G401.6 (cell line): ENCODE data around the gene MAMLD1.

Source experiments
- FAIRE-seq: peaks from 2 replicates; lab custom pipeline; 2012; peaks lifted over from hg19 to GRCh38; lab: Jason Lieb, UNC

The MAMLD1 gene

DNA sequence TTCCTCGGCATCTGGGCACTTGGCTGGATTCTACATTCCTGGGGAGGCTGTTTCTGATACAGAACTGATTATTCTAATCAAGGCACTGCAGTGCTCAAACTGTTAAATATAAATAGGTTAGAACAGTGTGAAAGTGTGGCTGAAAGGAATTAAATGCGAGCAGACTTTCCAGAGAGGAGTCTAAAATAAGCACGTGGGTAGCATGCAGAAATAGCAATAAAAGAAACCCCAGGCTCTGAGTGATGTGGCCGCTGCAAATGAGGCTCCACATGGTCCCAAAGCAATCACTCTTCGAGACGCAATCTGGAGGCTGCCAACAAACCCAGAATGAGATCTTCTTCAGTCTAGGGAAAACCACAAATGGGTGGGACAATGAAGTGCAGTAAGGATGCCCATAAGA lies 174.7 kb downstream of the MAMLD1 start:
- no peak for FAIRE-seq

GRCh38 chrX:150540965-150541364 lies 177.8 kb downstream of the MAMLD1 start:
- no peak for FAIRE-seq

- no peak for FAIRE-seq
These were observed 179.7 kb downstream of the MAMLD1 start for GRCh38 chrX:150542846-150543229.

DNA sequence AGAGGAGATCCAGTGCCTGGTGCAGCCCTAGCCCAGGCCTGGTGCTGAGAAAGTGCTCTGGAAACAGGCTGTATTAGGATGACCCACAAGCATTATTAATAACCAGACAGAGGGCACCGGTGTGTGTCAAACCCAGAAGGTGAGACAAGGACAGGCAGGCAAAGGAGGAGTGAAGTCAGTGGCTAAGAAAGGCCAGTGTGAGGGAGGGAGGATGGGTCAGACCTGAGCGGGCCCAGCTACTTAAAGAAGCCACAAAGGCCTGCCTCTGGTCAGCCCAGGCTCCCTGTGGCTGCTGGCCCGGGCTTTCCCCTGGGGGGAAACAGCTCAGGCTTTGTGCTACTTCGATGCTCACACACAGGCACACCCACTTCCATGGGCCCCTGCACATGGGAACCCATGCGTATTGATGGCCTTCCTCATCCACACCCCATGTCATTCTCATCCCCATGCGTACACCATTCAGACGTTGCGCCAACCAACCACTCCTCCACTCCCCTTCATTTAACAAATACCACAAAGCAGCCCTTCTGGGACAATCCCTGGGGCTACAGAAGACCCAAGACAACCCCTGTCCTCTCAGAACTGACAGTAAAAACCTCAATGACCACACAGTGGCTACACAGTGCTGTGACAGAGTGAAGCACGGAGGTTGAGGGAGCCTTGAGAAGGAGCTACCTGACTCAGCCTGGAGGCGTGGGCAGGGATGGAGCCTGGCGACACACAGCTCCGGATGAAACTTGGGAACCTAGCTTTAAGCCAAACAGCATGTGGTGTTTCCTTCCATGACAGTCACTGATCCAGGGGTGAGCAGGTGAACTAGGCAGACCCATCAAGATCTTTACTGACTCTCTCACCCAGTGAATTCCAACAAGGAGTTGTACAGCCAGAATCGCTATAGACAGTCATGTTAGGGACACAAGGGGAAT lies 180.4 kb downstream of the MAMLD1 start:
- FAIRE-seq: no peak

DNA sequence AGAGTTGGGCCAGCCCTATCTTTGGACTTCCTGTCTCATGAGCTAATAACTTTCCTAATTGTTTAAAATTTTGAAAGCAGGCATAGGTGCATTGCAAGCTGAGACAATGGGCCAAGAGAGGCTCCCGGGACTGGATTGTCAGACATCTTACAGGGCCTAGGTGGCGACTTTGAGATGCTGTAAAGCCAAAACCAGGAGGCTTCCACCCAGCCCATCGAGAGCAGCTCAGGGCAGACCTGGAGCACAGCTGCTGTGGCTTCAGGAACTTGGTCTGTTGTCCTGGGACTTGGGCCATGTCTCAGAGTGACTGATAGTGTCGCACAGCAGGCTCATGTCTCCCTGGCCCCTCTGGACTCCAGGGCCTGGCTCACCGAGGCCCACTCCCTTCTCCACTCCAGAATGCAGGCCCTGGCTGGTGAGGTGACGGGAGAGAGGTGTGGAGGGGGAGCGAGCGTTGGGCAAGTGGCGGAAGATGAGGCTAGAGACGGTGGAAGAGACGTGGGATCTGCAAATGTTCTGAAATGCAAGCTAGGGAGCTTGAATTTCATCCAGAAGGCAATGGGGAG lies 181.2 kb downstream of the MAMLD1 start:
- FAIRE-seq: no peak

GRCh38 chrX:150544835-150545770 lies 182.0 kb downstream of the MAMLD1 start:
- FAIRE-seq: no peak

DNA sequence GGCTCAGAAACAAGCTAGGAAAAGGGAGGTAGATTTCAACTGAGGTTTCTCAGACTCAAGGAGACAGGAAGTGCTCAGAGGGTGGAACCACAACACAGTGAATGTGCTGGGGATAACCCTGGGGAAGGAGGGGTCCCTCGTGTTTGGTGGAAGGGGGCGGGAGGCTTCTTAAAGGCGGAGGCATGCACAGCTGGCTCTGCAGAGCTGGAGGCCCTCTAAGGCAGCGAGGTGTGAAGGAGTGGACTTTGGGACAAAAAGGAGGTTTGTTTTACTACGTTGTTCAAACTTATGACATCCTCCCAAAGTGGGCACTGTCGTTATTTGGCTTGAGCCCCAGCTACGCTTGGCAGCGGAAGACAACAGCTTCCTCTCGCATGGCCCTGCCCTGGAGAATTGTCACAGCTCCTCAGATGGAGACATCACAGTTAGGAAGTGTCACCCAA lies 183.6 kb downstream of the MAMLD1 start:
- FAIRE-seq: no peak

GRCh38 chrX:150547375-150548115 lies 184.4 kb downstream of the MAMLD1 start:
- FAIRE-seq: no peak

GRCh38 chrX:150548251-150548650 lies 185.1 kb downstream of the MAMLD1 start:
- FAIRE-seq: no peak

DNA sequence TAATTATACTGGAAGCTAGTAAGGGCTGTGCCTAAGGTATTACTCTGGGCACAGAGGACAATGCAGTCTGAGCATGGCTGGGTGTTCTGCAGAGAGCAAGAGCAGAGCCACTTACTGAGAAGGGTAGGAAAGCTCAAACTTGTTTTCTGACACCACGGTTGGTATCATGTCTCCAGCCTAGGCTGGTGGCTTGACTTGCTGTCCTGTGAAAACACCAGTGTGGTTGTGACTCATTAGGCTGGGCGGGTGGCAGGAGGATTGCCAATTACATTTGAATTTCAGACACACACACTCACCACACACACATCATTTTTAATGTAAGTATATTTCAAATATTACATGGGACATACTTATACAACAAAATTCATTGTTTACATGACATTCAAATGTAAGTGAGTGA lies 185.6 kb downstream of the MAMLD1 start:
- FAIRE-seq: no peak

DNA sequence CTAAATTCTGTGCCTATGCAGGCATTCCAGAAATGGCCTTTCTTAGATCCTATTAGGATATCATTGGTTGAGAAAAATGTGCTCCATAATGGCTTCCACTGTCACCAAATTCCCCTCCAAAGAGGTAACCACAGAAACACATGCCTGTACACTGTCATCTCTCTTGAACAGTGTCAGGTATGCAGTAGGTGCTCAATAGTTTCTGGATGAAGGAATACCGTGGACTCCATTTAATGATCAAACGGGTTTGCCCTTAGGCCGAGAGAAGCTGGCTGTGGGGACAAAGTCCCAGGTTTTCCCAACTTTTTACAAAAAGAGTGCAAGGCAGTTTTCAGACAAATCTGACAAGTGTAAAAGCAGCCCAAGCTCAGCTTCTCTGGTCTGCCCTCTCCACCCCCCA lies 188.8 kb downstream of the MAMLD1 start:
- FAIRE-seq: no peak

DNA sequence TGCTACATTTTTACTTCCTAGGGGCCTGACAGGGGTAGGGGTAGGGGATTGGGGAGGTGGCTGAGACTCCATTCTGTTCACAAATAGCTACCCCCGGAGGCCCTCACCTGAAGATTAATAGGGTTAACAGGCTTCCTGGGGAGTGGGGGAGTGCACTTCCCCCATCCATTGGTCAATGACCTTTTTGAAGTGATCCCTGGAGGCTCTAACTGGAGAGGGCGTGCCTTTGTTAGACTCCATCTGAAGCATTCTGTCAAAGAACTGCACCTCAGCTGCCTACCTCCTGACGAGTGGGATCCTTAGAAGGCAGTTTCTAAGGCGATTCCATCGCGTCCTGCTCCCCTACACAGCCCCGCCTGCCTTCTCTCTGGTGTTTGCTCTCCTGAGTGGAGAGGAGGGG lies 195.3 kb downstream of the MAMLD1 start:
- FAIRE-seq: no peak
